ENCODE results near the gene ARX.

GRCh38 chrX:25002661-25003020 is 13.1 kb downstream of the ARX start:
- TF ChIP-seq, protein P1, sequence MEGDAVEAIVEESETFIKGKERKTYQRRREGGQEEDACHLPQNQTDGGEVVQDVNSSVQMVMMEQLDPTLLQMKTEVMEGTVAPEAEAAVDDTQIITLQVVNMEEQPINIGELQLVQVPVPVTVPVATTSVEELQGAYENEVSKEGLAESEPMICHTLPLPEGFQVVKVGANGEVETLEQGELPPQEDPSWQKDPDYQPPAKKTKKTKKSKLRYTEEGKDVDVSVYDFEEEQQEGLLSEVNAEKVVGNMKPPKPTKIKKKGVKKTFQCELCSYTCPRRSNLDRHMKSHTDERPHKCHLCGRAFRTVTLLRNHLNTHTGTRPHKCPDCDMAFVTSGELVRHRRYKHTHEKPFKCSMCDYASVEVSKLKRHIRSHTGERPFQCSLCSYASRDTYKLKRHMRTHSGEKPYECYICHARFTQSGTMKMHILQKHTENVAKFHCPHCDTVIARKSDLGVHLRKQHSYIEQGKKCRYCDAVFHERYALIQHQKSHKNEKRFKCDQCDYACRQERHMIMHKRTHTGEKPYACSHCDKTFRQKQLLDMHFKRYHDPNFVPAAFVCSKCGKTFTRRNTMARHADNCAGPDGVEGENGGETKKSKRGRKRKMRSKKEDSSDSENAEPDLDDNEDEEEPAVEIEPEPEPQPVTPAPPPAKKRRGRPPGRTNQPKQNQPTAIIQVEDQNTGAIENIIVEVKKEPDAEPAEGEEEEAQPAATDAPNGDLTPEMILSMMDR (IDR thresholded peaks at IDR 0.05 in 8 of 11, conservative IDR thresholded peaks at IDR 0.05 in 3 of 11) = no peak
- no peak for TF ChIP-seq POLR2A (IDR thresholded peaks at IDR 0.05)

Data from spleen (tissue), 7 donors.